GM21737 (cell line): ENCODE results near the gene PRMT7.

Experiments used
- ATAC-seq: cut with Tn5 transposase; IDR thresholded peaks from one replicate; pipeline ENCODE4 v1.9.1; 2021; ENCODE audit warnings: mild to moderate bottlenecking, moderate library complexity; ENCODE audit not compliant: unreplicated experiment

Gene PRMT7

GRCh38 chr16:68345958-68346635 is 35.3 kb downstream of the PRMT7 start:
- no peak for ATAC-seq

GRCh38 chr16:68346892-68347480 is 36.2 kb downstream of the PRMT7 start:
- ATAC-seq, result no peak

- ATAC-seq, result no peak
These were observed 36.8 kb downstream of the PRMT7 start for GRCh38 chr16:68347605-68348004.

GRCh38 chr16:68348639-68349445 is 38.0 kb downstream of the PRMT7 start:
- ATAC-seq, result no peak

- ATAC-seq, result no peak
These were observed 39.1 kb downstream of the PRMT7 start for GRCh38 chr16:68349838-68350410.

- ATAC-seq, result no peak
These were observed 40.1 kb downstream of the PRMT7 start for GRCh38 chr16:68350813-68351350.

GRCh38 chr16:68351463-68351862 is 40.6 kb downstream of the PRMT7 start:
- ATAC-seq, result no peak

- no peak for ATAC-seq
These were observed 41.2 kb downstream of the PRMT7 start for GRCh38 chr16:68351991-68352431.

- no peak for ATAC-seq
These were observed 42.5 kb downstream of the PRMT7 start for GRCh38 chr16:68353366-68353765.

- no peak for ATAC-seq
These were observed 44.0 kb downstream of the PRMT7 start for GRCh38 chr16:68354816-68355215.

GRCh38 chr16:68355447-68356248 is 44.8 kb downstream of the PRMT7 start:
- peak; percentile 2 for ATAC-seq

GRCh38 chr16:68356249-68356918 is 45.6 kb downstream of the PRMT7 start:
- peak; percentile 69 for ATAC-seq

- ATAC-seq, result no peak
These were observed 46.1 kb downstream of the PRMT7 start for GRCh38 chr16:68356919-68357286.

- ATAC-seq, result no peak
These were observed 46.7 kb downstream of the PRMT7 start for GRCh38 chr16:68357521-68357922.

GRCh38 chr16:68357923-68358322 is 47.1 kb downstream of the PRMT7 start:
- no peak for ATAC-seq

- ATAC-seq, result no peak
These were observed 48.1 kb downstream of the PRMT7 start for GRCh38 chr16:68358951-68359350.

GRCh38 chr16:68359398-68360191 is 48.8 kb downstream of the PRMT7 start:
- no peak for ATAC-seq

GRCh38 chr16:68360547-68360946 is 49.7 kb downstream of the PRMT7 start:
- ATAC-seq, result no peak

GRCh38 chr16:68360956-68361355 is 50.1 kb downstream of the PRMT7 start:
- no peak for ATAC-seq
